DND-41 (cell line): ENCODE measurements around the gene LRRC3B.

Source experiments
- ATAC-seq: fragments of 200-7000 bp; cut with Tn5 transposase; 3 replicates; pipeline ENCODE4 v1.9.1; 2021; ENCODE audit warnings: low read depth; ENCODE audit not compliant: insufficient read depth
- DNase-seq: peaks from one replicate; pipeline ENCODE4 v3.0.0-alpha.2; 2020
- H2AFZ ChIP-seq: 2 replicates; pipeline ENCODE4 v1.6.0; 2012; ENCODE audit warnings: low read depth, low read length
- H3K27ac ChIP-seq: 2 replicates; pipeline ENCODE4 v1.5.1; 2012; ENCODE audit warnings: low read length, inconsistent platforms
- H3K27me3 ChIP-seq: fragments of 200-600 bp; sonication (generic); 2 replicates; pipeline ENCODE4 v1.6.0; 2012; ENCODE audit warnings: low read length, mild to moderate bottlenecking, inconsistent platforms; ENCODE audit not compliant: insufficient read depth, poor library complexity
- H3K36me3 ChIP-seq: 2 replicates; pipeline ENCODE4 v1.5.1; 2012; ENCODE audit warnings: low read length, inconsistent platforms; ENCODE audit not compliant: insufficient read depth
- H3K4me1 ChIP-seq: 2 replicates; pipeline ENCODE4 v1.5.1; 2012; ENCODE audit warnings: mild to moderate bottlenecking, low read length; ENCODE audit not compliant: insufficient read depth
- H3K4me2 ChIP-seq: 2 replicates; pipeline ENCODE4 v1.6.0; 2012; ENCODE audit warnings: mild to moderate bottlenecking, moderate library complexity, low read length, inconsistent platforms; ENCODE audit not compliant: insufficient read depth
- H3K4me3 ChIP-seq, 2 experiments: fragments of 200-600 bp in 1 of 2; shearing (Covaris generic) in 1 of 2; 2 replicates each; pipeline ENCODE4 v1.5.1; 2012 to 2016; ENCODE audit warnings: inconsistent platforms in 2 of 2, low read length in 2 of 2, mild to moderate bottlenecking in 2 of 2, low read depth in 1 of 2, moderate library complexity in 1 of 2
- H3K79me2 ChIP-seq: 2 replicates; pipeline ENCODE4 v1.6.0; 2012; ENCODE audit warnings: low read length, inconsistent platforms; ENCODE audit not compliant: insufficient read depth
- H3K9ac ChIP-seq: 2 replicates; pipeline ENCODE4 v1.6.0; 2012; ENCODE audit warnings: low read depth, mild to moderate bottlenecking, inconsistent platforms, low read length, moderate library complexity
- H3K9me3 ChIP-seq: 2 replicates; pipeline ENCODE4 v1.5.1; 2012; ENCODE audit warnings: low read length, moderate library complexity, mild to moderate bottlenecking, inconsistent platforms; ENCODE audit not compliant: insufficient read depth, severe bottlenecking
- H4K20me1 ChIP-seq: 2 replicates; pipeline ENCODE4 v1.6.0; 2012; ENCODE audit warnings: low read length; ENCODE audit not compliant: insufficient read depth
- CTCF ChIP-seq: IDR thresholded peaks from 2 replicates; pipeline ENCODE4 v1.5.1; 2012; ENCODE audit warnings: borderline replicate concordance, low read length, moderate library complexity, mild to moderate bottlenecking; ENCODE audit not compliant: poor library complexity, severe bottlenecking; ENCODE audit errors: extremely low read depth
- EZH2 ChIP-seq: IDR thresholded peaks from 3 replicates; pipeline ENCODE4 v1.6.1; 2012; ENCODE audit warnings: borderline replicate concordance, low read depth, mild to moderate bottlenecking, moderate library complexity, low read length, inconsistent platforms; ENCODE audit not compliant: severe bottlenecking

Gene LRRC3B

GRCh38 chr3:26699553-26699952, 77.0 kb downstream of the LRRC3B start:
- no peak overlapping the region for H3K4me3 ChIP-seq
- no peak overlapping the region for H3K9ac ChIP-seq
- no peak overlapping the region for H3K27ac ChIP-seq
- no peaks in the 10 kb centered on the region for H4K20me1 ChIP-seq
- H3K79me2 ChIP-seq, result no peaks in the 10 kb centered on the region
- no peak for TF ChIP-seq CTCF
- no peak for TF ChIP-seq EZH2
- ATAC-seq, result no peak
- H3K4me1 ChIP-seq, result no peaks in the 10 kb centered on the region
- H3K4me2 ChIP-seq, result no peak overlapping the region
- H2AFZ ChIP-seq, result no peak overlapping the region
- no peak for DNase-seq
- H3K9me3 ChIP-seq, result no peaks in the 10 kb centered on the region
- no peaks in the 10 kb centered on the region for H3K27me3 ChIP-seq
- no peaks in the 10 kb centered on the region for H3K36me3 ChIP-seq

GRCh38 chr3:26703519-26703918, 80.9 kb downstream of the LRRC3B start:
- Histone ChIP-seq H3K79me2 (no peaks in the 10 kb centered on the region), H4K20me1 (no peaks in the 10 kb centered on the region), H3K4me2 (no peak overlapping the region), H3K9me3 (no peaks in the 10 kb centered on the region), H3K27ac (no peak overlapping the region), H3K27me3 (no peaks in the 10 kb centered on the region), H3K36me3 (no peaks in the 10 kb centered on the region), H3K4me1 (no peaks in the 10 kb centered on the region), H3K9ac (no peak overlapping the region), H2AFZ (no peak overlapping the region), H3K4me3 (no peak overlapping the region)
- ATAC-seq (no peak), DNase-seq (no peak)
- TF ChIP-seq CTCF (no peak), EZH2 (no peak)

GRCh38 chr3:26704736-26705135, 82.2 kb downstream of the LRRC3B start:
- Histone ChIP-seq H3K27ac (no peak overlapping the region), H3K9ac (no peak overlapping the region), H2AFZ (no peak overlapping the region), H3K9me3 (no peaks in the 10 kb centered on the region), H3K4me3 (no peak overlapping the region), H3K36me3 (no peaks in the 10 kb centered on the region), H3K4me2 (no peak overlapping the region), H3K79me2 (no peaks in the 10 kb centered on the region), H3K27me3 (no peaks in the 10 kb centered on the region), H3K4me1 (no peaks in the 10 kb centered on the region), H4K20me1 (no peaks in the 10 kb centered on the region)
- DNase-seq, result no peak
- ATAC-seq, result no peak
- TF ChIP-seq EZH2, result no peak
- no peak for TF ChIP-seq CTCF

DNA sequence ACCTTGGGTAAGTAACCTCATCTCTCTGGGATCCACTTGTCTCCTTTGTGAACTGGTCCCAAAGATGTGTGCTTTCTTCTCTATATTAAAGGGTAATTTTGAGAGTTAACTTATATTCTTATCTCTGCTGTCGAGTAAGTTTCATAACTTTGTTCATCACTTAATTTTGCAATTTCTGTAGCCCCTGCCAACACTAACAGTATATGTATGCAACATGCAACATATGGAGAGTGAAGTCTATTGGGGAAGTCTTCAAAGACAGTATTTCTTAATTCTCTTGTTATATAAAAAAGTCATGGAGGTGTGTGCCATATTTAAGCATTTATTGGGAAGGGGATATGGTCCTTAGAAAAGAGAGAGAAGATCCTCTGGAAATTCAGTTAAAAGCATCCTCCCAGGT, 85.9 kb downstream of the LRRC3B start:
- ATAC-seq (no peak), DNase-seq (no peak)
- Histone ChIP-seq H3K27ac (no peak overlapping the region), H3K27me3 (no peaks in the 10 kb centered on the region), H3K9ac (no peak overlapping the region), H3K36me3 (no peaks in the 10 kb centered on the region), H3K79me2 (no peaks in the 10 kb centered on the region), H4K20me1 (no peaks in the 10 kb centered on the region), H2AFZ (no peak overlapping the region), H3K9me3 (no peaks in the 10 kb centered on the region), H3K4me2 (no peak overlapping the region), H3K4me3 (no peak overlapping the region), H3K4me1 (no peaks in the 10 kb centered on the region)
- TF ChIP-seq CTCF, result no peak
